ENCODE measurements around the gene NRF1.

The NRF1 gene

DNA sequence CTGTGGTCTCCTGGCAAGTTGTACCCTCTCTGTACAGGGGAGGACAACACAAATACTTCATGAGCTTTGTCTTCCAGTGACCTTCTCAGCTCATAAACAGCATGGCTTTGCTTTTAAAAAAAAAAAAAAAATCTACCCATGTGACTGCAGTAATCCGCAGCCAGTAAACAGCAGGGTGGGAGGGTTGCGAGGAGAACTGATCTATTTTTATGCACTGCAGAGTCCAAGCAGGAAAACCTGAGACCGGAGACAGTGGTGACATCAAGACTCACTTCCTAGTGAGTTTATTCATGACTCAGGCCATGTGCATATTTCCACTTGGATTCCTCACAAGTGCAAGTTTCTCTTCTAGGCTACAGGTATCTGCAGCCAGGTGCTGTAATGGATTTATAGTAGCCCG, 127.9 kb downstream of the NRF1 start:
- no peak for DNase-seq (ENCODE audit: low read depth, low spot score)

DNA sequence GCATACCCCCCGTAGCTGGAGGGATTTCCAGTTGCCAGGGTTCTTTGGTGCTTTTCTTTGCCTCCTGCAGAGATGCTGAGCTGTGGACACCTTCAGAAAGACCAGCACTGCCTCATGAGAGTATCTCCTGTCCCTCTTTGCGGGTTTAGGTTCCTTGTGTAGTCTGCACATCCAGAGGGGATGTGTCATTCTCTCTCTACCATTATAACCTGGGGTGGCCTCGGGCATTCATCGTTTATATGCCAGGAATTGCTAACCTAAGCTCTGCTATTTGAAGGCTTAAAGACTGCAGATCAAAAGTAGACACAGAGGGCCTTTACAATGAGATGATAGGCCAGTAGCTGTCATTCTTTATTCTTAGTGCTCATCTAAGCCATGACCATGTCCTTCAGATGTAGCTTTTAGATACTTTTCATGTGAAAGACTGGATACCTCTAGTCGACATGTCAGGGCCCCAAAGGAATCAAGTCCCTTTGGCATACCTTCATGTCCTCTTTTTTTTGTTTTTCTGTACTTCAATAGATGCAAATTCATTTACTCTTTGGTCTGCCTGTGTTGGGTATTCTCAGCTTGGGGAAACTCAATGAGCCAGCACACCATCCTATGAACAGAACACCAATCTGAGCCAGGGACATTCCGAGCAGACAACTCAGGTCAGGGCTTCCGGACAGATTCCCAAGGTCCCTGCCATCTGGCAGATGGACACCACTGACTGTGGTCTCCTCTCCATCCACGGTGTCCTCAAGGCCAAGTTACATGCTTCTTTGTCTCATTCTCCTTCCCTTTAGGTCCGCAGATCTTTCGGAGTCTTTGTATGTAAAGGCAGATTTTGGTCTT, 129.3 kb downstream of the NRF1 start:
- DNase-seq (ENCODE audit: low read depth, low spot score): no peak

DNA sequence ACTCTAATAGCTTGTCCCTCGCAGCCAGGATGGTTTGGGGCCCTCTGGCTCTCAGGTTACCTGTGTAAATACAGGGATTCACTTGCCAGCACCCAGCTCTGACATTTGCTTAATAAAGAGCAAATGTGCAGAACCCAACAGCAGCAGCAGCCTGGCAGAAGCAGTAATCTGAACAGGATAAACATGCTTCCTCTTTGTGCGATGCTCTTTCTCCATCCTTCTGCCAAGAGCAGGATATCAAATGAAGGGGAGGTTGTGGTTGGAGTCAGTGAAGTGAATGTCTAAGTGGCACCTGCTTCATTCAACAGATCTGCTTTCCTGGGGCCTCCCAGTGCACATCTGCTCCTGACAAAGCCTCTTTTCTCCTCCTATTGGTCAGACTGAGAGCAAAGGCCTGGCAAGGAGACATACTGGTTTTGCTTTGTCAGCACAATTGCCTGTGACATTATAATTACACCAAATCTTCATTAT, 130.3 kb downstream of the NRF1 start:
- no peak for DNase-seq (ENCODE audit: low read depth, low spot score)

DNA sequence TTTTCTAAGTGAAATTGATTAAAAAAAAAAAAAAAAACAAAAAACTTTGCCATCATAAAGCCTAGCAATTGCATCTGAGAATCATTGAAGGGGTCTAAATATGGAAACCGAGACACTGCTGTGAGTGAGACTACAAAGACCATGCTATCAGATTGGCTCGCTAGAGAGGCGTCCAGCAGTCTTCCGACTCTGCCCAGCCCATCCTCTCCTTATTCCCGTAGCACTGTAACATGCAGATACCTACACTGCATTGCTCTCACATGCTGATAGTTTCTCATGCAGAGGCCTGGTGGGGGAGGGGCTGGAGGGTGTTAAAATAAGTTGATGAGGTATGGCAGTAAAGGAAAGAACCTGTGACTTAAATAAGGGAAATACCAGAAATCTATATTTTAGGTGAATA, 130.7 kb downstream of the NRF1 start:
- DNase-seq (ENCODE audit: low read depth, low spot score): no peak

DNA sequence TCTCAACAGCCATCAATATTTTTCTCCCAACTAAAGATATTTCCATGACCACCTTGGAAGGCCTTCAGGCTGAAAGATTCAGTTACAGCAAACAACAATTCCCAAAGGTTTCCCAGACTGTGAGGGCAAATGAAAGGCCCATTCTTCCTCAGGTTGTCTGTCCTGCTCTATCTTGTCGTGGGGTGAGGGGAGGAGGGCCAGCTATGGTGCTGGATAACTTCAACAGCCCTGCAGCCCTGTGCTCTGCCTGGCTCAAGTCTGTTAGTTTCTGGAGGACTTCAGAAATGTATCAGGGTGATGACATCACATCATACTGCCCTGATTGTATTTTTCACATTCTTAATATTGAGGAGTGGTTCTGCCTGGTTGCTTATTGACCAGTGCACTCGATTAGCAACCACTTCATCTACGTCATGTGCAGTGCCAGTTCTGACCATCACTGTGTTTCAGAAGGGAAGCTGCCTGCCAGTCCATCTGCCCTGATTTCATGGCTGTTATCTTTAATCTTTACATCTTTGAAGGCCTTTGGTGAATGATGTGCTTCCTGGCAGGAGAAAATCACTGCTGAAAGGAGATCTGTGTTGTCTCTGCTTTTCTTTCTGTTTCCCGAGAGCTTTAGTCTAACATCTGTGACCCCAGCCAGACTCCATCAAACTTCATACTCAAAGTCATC, 135.5 kb downstream of the NRF1 start:
- no peak for DNase-seq (ENCODE audit: low read depth, low spot score)

DNA sequence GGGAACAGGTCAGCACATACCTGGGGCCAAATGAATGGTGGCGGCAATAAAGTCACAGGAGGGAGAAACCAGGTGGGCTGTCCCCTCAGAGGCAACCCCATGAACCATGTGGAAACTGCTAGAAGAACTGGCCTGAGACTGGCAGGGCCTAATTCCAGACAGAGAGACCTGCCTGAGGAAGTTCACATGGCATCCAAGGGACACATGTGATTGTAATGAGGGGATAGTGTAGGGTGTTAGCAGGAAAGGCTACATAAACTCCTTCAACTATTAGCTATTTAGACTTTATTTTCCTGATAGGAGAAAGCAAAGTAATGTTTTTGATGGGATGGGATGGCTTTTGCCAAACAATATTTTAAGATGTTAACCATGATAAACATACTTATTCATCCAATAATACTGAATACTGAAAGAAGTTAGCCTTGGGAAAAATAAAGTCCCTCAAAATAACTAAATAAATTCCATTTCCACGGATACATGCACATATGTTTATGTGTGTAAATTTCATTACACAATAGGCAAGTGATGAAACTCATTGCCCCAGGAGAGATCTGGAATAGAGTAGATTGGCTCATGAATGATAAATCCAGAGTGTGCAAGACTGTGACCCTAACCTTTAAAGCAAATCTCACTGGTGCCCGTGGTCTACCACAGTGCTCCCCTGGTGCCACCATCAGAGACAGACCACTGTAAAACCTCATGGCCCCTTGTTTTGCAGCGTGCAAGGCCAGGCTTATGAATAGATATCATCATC, 137.0 kb downstream of the NRF1 start:
- no peak for DNase-seq (ENCODE audit: low read depth, low spot score)

DNA sequence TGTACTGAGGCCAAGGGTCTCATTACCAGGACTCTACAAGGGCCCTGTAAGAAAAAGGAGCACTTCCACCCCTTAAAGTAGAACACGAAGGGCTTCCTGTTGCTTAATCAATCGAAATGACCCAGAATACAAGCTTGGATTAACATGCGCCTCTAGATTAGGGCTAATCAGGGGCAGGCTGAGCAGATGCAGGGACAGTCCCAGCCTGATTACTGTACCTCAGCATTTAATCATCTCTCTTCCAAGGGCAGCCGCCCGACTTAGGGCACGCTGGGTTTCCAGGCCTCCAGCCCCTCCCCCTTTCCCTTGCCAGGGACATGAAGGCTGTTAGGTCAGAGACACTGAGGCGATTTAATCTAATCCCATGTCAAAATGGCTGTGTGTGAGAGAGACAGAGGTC, 138.6 kb downstream of the NRF1 start:
- DNase-seq (ENCODE audit: low read depth, low spot score): no peak

DNA sequence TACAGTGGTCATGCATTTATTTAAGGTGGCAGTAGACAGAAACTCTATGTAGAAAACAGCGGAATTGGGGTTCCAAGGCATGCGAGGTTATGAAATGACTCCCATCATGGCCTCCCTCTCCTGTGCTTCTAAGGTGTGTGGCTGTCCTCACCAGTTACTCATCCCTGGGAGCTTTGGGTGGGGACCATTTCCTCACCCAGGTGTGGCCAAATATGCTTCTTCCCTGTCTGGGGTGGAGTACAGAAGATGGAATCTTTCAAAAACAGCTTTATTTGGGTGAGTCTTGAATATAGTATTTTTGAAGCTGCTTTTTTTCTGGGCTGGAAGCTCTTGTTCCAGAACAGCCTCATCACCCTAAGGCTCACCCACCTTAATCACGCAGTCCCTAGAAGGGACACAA, 139.0 kb downstream of the NRF1 start:
- DNase-seq (ENCODE audit: low read depth, low spot score): no peak

DNA sequence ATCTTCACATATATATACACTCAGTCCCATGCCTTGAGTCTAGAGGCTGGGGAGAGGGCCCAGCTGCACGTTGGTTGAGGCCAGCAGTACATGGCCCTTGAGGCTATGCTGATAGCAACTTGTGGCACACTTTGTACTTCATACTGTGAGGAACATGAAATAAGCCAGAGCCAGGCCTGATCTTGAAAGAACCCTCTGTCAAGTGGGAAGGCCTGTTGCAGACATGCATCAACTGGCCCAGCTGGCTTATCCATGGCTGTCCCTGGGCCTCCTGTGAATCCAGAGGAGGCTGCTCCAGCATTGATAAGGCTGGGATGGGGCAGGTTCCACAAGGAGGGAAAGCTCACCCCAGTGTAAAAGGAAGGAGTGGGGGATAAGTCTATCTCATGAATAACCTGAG, 140.4 kb downstream of the NRF1 start:
- DNase-seq (ENCODE audit: low read depth, low spot score): no peak

DNA sequence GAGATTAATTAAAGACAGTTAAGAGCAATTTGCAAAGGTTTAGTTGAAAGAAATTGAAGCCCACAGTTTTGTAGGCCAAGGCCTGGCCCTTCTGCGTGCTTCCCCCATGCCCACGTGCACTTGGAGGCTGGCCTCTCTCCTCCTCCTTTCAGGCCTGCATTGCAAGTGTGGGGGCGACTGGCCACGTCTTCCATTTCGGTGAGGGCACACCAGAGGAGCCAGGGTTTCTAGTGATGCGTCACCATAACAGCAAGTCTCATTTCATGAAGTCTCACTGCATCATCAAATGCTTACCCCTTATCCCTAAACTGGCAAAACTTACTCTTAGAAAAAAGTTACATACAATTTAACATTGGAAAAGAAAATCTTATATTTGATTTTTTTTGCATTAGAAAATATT, 141.2 kb downstream of the NRF1 start:
- DNase-seq (ENCODE audit: low read depth, low spot score): no peak

DNA sequence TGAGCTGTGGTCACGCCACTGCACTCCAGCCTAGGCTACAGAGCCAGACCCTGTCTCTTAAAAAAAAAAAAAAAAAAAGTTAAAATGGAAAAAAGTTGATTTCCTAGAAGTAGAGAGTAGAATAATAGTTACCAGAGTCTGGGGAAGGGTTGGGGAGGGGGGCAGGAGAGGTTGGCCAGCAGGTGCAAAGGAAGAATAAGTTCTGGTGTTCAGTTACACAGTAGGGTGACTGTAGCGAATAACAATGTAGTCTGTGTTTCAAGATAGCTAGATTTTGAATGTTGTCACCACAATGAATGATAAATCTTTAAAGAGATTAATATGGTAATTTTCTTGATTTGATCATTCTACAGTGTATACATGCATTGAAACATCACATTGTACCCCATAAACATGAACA, 142.9 kb downstream of the NRF1 start:
- DNase-seq (ENCODE audit: low read depth, low spot score): no peak

DNA sequence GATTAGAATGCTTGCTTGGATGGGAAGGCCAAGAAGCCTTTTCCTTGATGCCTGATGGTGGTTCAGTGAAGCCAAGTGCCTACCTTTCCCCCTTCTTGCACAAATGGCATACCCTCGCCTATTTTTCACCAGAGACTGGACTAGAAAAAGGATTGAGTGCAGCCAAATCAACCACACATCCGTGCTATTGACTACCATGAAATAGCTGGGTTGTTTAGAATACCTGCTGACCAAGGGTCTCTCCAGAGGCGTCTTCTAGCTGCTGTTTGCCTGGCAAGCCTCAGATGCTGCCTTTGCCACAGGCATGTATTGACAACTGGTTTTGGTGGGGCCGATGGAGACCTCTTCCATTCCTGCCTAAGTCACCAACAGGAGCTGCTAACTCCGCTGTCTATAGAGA, 146.5 kb downstream of the NRF1 start:
- DNase-seq (ENCODE audit: low read depth, low spot score): no peak

DNA sequence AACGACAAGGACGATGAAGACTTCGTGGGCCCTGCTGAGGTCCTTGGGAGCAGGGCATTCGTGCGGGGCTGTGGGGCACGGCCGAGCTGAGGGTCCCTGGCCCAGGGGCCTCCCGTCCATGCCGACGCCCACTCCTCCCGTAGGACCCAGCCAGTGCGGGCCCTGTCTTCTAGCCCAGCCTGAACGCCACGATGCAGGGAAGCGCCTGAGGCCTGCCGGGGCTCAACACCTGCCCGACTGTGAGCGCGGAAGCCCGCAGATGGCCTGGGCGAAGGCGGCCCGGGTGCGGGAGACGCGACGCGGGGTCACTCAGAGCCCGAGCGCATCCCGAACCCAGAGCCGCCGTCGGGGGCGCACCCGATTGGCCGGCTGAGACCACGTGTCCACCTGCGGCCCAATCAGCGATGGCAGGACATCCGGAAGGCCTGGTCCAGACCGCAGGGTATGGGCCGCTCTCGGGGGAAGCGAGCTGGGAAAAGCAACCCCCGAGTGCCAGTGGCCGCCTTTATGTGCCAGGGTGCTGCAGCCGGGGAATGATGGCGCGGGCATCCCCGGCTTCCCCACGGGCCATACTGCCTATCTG, 151.0 kb downstream of the NRF1 start:
- no peak for DNase-seq (ENCODE audit: low read depth, low spot score)

DNA sequence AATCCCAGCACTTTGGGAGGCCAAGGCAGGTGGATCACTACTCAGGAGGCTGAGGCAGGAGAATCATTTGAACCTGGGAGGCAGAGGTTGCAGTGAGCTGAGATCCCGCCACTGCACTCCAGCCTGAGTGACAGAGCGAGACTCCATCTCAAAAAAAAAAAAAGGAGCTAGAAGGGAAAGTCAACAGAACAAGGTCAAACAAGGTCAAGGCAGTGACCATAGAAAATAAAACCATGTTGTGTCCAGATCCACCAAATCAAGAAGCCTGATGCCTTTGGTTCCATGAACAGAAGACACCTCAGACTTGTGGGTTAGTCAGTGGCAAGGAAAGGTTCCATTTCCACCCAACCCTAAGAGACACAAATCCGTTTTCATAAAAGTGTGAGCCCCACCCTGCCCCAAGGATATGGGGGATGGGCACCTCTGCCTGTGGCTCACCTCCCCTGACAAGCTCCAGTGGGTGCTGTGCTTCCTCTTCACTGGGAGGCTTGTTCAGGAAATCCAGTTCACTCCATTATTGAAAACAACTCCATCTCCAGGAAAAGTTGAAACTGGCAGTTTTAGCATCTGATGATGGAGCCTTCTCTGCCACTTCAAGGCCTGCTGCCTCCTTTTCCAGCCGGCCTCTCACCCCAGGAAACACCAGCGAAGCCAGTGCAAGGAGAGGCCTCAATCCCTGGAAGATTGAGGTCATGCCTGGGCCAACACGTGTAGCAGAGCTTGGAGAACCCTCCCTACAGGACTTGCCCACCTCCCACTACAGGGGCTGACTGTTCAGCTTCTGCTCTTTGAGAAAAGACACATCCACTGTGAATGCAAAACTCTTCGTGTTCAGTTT, 152.9 kb downstream of the NRF1 start:
- no peak for DNase-seq (ENCODE audit: low read depth, low spot score)

DNA sequence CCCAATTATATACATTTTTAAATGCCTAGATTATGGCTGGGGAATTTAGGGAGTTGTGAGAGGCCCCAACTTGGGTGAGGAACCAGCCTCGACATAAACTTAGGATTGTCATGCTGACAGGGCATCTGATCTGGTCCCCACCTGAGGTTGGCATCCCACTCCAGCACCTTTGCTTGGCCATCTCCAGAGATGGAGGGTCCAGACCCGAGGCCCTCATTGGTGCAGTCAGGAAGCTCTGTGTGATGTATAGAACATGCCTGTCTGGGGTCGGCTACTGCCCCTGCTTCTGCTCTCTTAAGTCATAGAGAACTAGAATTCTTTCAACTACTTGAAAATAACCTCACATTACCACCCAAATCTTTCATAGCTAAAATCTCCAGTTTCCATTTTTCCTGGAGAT, 153.8 kb downstream of the NRF1 start:
- no peak for DNase-seq (ENCODE audit: low read depth, low spot score)

DNA sequence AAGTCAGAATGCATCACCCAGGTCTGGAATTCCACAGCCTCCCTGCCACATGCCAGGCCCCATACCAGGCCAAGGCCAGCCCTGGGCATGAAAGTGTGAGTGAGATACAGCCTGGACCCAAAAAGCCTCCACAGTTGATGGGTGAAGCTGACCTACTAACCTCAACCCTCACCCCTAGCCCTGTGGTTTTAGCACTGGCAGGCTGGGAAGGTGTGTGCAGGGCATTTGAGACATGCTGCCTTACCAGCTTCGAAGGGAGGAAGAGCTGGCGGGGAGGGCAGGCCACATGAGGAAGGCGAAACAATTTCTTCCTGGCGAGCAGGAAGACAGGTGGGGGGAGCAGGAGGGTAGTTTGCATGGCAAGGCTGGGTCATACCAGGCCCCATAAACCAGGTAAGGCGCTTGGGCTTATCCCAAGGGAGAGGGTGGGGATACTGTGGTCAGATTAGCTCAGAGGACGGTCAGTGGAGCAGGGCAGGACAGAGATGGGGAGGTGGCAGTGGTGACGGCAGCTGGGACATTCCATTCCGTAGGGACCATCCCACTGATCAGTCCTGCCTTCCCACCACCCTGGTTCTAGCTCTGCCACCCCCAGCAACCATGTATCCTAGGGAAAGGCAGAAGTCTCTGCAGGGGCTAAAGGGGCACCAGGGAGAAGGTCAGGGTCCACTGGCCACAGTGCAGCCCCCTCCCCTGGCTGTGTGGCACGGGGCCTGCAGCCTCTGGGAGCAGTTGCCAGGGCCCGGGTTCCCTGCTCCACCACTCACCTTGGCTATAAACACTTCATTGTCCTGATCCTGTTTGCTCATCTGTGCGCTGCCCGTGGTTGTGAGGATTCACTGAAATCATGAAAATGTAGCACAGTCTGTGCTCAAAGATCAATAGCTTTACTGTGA, 155.8 kb downstream of the NRF1 start:
- DNase-seq (ENCODE audit: low read depth, low spot score): no peak

DNA sequence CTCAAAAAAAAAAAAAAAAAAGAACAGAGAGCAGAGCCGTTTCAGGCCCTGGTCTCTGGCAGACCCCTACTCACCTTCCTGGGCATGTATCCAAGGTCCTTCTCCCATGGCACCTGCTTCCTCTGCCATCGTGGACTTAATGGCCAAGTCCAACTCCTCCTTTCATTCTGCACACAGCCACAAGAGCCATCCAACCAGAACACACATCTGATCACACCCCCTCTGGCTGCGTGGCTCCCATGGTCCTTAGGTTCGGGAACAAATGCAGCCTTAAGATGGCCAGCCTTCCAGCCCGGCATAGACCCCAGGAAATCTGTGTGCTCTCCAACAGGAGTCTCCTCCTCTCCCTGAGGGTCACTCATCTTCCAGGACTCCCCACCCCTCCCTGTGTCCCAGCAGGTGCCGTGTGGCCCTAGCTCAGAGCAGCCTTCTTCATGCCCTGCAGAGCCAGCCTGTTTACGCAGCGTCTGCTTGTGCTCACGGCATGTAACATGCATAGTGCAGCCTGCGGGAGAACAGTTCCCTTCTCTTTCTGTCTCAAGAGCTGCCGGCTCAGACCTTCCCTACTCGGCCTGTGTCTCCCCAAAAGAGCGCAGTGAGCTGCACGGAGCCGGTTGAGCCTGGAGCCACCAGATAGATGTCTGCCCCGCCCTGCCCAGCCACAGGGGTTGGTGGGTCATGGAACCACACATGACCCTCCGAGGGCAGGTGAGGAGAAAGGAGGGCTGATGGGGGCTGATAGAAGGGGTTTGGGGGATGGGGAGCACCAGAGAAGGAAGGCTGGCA, 157.3 kb downstream of the NRF1 start:
- DNase-seq (ENCODE audit: low read depth, low spot score): no peak

DNA sequence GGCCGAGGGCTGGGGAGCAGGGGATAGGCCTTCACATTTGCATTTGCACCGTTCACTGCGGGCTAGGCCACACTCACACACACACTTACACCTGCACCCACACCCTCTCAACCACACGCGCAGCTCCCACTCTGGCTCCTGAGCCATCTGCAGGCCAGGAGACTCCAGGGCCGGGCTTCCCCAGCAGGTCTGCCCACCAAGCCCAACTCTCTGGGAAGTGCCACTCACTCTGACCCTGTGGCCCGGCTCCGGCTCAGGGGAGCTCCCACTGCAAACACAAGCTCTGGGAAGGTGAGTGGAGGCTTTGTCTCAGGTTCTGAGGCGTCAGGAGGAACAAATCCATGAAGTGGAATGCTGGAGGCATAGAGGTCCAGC, 157.9 kb downstream of the NRF1 start:
- no peak for DNase-seq (ENCODE audit: low read depth, low spot score)
